D721Med (cell line): ENCODE measurements around the gene DBX1.

ENCODE experiments used
- DNase-seq: peaks from one replicate; pipeline ENCODE4 v3.0.0; 2011; ENCODE audit warnings: low spot score; ENCODE audit not compliant: insufficient read length
- FAIRE-seq: peaks from 2 replicates; lab custom pipeline; 2011; peaks lifted over from hg19 to GRCh38; lab: Jason Lieb, UNC
- TF ChIP-seq, protein P1 (sequence below): IDR thresholded peaks from 2 replicates; pipeline ENCODE4 v1.5.1; 2012; ENCODE audit warnings: mild to moderate bottlenecking, control low read depth; ENCODE audit not compliant: insufficient read depth; ENCODE audit errors: missing control alignments

The DBX1 gene, protein sequence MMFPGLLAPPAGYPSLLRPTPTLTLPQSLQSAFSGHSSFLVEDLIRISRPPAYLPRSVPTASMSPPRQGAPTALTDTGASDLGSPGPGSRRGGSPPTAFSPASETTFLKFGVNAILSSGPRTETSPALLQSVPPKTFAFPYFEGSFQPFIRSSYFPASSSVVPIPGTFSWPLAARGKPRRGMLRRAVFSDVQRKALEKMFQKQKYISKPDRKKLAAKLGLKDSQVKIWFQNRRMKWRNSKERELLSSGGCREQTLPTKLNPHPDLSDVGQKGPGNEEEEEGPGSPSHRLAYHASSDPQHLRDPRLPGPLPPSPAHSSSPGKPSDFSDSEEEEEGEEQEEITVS

DNA sequence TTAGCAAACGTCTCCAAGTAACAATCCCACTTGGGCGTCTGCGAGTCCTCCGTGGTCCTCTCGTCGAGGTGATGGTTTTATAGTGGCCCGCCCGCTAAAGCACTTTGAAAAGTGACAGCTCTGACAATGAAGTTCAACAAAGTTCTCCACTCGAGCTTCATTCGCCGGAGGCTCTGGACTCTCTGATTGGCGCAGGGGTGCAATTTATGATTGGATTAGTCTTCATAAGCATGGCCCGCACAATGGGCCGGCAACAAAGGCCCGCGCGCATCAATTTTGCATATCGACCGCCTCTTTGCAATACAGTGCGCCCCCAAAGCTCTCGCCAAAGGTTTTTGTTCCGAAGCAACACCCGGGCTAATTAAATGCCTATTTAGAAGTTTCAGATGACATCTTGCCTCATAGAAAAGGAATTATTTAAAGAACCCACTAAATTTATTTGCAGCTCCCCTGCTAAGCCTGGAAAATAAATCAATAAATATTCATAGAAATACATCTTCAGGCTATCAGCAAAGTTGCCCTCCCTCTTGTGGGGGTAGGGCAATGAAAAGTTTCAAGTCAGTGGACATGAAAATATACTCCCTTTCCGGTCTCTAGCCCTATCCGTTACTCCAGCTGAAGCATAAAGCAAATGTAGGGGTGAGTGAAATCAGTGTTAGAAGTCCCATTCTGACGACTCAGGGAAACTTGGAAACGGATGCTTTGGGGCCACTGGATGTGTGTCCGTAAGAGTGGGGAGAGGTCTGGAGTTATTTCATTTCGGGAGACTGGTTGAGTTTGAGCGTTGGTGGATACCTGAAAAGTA, at the start of gene DBX1:
TSS of gene DBX1 (minus strand) at position 51 of the 805 bp plus-strand sequence. CDS start 151 bp downstream, outside the sequence.
- TF ChIP-seq, protein P1, sequence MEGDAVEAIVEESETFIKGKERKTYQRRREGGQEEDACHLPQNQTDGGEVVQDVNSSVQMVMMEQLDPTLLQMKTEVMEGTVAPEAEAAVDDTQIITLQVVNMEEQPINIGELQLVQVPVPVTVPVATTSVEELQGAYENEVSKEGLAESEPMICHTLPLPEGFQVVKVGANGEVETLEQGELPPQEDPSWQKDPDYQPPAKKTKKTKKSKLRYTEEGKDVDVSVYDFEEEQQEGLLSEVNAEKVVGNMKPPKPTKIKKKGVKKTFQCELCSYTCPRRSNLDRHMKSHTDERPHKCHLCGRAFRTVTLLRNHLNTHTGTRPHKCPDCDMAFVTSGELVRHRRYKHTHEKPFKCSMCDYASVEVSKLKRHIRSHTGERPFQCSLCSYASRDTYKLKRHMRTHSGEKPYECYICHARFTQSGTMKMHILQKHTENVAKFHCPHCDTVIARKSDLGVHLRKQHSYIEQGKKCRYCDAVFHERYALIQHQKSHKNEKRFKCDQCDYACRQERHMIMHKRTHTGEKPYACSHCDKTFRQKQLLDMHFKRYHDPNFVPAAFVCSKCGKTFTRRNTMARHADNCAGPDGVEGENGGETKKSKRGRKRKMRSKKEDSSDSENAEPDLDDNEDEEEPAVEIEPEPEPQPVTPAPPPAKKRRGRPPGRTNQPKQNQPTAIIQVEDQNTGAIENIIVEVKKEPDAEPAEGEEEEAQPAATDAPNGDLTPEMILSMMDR: no peak
- DNase-seq (no peak), FAIRE-seq (no peak)

DNA sequence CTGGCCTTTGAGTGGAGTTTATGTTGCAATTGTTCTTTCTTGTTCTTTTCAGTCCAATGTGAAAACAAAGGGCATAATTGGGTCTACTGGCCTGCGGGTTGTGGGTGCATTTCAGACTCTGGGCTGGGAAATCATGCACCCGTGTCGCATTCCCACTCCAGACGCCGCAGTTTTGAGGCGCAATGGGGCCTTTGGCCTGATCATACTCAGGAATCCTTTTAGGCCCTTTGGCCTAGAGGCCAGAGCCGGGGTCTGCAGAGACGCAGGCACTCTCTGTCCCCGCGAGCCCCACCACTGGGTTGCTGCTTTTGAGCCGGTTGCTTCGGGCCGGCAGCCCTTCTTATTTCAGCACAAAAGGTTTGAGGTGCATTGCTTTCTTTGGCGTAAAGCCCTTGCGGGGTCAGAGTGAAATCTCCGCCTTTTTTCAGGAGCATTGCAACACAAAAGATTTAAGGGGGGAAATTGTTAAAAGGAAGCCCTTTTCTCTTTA, 48.4 kb upstream of the DBX1 start:
- TF ChIP-seq, protein P1: no peak
- FAIRE-seq: no peak

DNA sequence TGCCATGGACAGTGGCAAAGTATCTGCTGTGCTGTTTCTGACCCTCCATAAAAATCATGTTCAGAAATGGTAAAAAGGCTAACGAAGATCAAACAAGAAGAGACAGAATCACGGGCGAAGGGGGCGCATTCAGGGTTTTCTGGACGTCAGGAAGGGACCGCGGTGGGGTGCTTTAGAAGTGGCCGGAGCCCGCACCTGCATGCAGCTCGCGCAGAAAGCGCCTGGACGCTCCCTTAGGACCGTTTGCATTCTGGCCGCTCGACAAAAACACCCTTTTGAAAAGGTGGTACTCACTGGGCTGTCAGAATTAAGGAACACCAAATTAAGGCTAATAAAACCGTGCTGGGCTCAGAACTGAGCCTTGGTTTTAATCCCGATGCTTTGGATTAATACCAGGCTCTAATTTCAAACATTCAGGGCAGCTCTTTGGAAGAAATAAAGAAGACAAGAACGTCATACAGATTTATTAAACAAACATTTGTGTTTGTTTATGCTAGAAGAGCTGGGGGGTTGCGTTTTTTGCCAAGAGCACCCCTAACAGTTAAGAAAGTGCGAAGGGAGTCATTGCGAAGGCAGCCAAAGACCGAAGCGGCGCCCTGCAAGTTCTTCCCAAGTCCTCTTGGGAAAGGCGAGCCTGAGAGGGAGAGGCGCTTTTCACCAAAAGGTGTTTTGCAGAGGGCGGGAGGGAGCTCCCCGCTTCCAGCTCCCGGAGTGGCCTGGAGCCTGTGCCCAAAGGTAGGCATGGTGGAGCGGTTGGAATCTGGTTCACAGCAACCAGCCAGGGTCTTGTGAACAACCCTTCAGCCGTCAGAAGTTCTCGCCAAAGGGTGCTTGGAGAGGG, 47.7 kb upstream of the DBX1 start:
- FAIRE-seq (no peak), DNase-seq (no peak)
- TF ChIP-seq, protein P1: no peak

More for the DNA sequence above, 48.4 kb upstream of the DBX1 start:
- DNase-seq: no peak

DNA sequence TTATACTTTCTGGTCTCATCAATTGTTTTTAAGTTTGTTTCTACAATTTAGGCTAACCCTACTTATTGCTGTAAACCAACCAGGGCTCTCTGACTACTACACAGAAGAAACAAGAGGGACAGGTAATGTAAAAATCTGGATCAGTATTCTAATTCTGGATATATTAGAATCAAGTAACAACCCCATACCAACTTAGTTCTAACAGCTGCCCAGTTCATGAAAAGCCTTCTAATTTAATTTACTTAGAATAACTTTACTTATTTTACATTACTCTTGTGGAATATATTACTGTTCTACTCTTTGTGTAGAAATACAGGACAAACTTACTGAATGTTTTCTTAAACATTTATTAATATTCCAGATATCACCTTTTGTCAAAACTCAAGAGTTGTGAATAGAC, 45.5 kb upstream of the DBX1 start:
- DNase-seq: no peak
- TF ChIP-seq, protein P1: no peak
- no peak for FAIRE-seq

DNA sequence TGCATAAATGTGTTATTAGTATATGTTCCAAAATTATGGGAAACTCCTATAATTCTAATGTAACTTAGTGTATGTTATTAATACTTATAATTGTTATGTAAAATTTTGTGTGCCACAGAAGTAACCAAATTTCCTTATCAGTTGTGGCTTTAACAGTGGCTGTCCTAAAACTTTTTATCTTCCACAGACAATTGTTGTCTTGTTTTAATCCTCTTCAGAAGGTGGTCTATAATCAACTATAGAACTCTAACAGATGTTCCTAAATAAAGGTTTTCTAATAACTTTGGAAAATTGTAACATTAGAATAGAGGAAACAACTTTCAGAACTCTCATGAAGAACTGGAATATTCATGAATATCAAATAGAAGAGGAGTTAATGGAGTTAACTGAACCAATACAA, 44.4 kb upstream of the DBX1 start:
- FAIRE-seq (no peak), DNase-seq (no peak)
- TF ChIP-seq, protein P1: no peak

DNA sequence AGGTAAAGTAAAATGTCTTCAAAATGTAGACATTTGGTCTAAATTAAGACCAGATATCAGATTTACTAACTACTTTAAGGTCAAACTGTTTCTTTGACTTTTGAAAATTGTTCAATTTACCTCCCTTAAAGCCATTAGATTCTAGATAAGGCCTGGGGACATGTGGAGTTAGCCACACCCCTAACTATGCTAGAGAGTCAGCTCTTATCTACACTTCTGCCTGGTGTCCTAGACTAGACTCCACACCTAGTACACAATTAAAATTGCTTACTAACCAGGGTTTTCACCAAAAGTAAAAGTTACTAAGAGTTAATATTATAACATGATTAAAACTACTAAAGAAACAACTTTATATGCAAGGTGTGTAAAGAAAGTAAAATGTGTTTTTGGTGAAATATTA, 43.6 kb upstream of the DBX1 start:
- no peak for FAIRE-seq

More for the DNA sequence above, 43.6 kb upstream of the DBX1 start:
- TF ChIP-seq, protein P1: no peak
- no peak for DNase-seq
